GM21619 (cell line): ENCODE results near the gene PLA2G2D.

Experiments used
- ATAC-seq: cut with Tn5 transposase; IDR thresholded peaks from one replicate; pipeline ENCODE4 v1.9.1; 2021; ENCODE audit not compliant: unreplicated experiment

PLA2G2D gene

GRCh38 chr1:20068722-20069121 lies 50.6 kb downstream of the PLA2G2D start:
- ATAC-seq = no peak

DNA sequence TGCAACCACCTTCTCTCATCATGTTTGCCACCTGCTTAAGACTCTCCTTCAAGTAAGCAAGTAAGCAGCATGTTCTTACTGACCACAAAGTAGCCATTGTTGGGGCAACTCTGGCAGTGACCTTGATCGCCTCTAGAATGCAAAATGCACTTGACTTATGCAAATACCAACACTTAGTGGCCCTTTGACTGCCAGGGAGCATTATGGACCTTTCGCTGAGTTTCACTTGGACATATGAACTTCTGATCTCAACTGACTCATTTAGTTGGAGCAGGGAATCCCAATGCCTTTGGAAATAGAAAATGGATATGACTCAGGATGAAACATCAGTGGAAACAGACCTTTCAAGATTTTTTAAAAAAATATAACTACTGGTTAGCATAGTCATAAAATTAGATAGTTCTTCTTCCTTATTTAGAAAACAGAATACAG lies 55.5 kb downstream of the PLA2G2D start:
- ATAC-seq = no peak
